OCI-LY7 (cell line): Measurements from ENCODE around the gene ATP5F1E.

Experiments used
- CTCF ChIP-seq: fragments of 200-600 bp; sonication (generic); conservative IDR thresholded peaks from 2 replicates; pipeline ENCODE4 v1.5.1; 2014; ENCODE audit warnings: mild to moderate bottlenecking, antibody characterized with exemption, low read length, moderate library complexity, mixed read lengths
- EZH2phosphoT487 ChIP-seq: fragments of 200-600 bp; sonication (generic); IDR thresholded peaks from 2 replicates; pipeline ENCODE4 v1.6.1; 2018; ENCODE audit warnings: low read depth, borderline replicate concordance, mild to moderate bottlenecking, mixed run types, antibody characterized with exemption, low read length, moderate library complexity, mixed read lengths

GRCh38 chr20:59047938-59048680 lies 16.0 kb upstream of the ATP5F1E start:
- TF ChIP-seq CTCF (no peak), EZH2phosphoT487 (no peak)
